ENCODE results near the gene PRR36.
"Not testable (repeated sequence)": the region's sequence is repeated elsewhere in the genome, so short reads cannot be mapped to it uniquely, and the experiment has no call there.

Gene PRR36

DNA sequence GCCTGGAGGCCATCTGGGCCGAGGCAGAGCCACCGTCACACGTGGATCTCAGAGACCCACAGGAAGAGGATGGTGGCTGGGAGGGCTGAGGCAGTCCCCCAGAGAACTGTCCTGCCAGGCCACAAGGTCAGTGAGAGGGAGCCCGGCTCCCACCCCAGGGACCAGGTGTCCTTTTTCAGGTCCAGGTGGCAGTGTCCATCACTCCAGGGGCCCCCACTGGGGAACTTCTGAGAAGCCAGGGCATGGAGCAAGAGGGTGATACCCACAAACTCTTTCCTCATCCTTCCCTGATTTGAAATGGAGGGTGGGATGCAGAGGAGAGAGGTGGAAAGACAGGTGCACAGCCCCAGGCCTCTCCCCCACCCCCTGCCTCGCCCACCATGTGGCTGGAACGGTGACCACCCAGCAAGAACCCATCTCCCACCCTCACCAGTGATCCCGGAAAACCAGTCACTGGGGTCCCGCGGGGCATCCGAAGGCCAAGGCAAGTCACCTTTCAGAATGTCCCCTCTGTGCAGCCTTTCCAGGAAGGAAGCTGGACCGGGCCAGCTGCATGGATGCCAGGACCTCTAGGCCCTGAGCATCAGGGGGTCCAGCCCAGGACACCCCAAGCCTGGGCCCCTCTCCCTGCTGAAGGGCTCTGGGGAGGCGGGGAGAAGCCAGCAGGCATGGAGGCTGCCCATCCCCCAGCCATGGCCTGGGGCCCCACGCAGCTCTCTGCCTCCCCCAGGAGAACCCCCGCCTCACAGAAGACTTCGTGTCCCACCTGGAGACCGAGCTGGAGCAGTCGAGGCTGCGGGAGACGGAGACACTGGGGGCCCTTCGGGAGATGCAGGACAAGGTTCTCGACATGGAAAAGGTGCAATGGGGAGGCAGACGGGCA is 14.1 kb downstream of the PRR36 start:
- DNase-seq (ENCODE audit: low read depth), result no peak

DNA sequence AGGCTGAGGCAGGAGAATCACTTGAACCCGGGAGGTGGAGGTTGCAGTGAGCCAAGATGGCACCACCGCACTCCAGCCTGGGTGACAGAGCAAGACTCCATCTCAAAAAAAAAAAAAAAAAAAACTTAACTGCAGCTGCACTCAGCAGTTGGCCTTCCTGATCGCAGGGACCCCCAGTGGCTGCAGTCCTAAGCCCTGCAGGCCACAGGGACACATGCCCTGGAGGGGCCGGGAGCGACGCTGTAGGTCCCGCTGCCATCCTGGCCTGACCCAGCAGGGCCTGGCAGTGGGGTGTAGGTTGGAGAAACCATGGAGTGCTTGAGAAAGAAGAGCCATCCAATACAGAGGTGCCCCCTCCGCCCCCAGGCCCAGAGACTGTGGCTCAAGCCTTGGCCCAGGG is 15.1 kb downstream of the PRR36 start:
- DNase-seq (ENCODE audit: low read depth), result not testable (repeated sequence)

DNA sequence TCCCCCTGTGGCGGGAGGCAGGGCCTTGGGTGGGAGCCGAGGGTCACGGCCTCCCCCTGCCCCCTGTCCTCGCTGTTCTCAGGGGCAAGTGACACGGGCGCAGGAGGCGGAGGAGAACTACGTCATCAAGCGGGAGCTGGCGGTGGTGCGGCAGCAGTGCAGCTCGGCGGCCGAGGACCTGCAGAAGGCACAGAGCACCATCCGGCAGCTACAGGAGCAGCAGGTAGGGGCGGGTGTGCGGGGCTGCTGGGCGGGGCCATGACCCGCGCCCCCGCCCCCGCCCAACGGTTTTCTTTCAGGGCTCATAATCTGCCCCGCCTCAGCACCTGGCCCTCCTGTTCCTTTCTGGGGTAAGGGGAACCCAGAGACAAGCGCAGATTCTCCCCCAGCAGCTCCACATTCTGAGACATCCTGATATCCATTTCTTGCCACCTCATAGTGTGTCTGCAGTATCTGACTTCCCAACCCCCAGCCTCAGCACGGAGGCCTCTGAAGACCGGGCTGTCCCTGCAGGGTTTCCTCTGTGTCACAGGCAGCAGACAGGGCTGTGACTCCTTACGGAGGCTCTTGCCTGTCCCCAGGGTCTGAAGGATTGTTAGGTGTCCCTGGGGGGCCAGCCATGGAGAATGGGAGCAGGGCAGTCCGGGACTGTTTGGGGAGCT is 15.9 kb downstream of the PRR36 start:
- DNase-seq (ENCODE audit: low read depth), result no peak

DNA sequence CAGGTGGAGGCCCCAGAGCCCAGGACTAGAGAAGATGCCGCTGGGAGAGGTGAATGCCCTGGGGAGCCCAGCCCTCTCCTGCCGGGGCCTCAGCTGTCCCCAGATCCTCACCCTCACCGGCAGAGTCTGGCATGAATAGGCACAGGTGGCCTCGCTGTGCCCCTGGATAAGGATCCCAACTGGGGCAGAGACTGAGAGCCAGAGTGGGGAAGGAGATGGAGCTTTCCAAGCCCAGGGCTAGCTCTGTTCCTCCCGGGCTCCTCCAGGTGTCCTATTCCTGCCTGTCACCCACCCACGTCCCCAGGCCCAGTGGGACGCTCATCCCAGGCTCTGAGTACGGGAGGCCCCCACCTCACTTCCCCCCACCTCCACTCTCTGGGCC is 16.5 kb downstream of the PRR36 start:
- DNase-seq (ENCODE audit: low read depth), result no peak

DNA sequence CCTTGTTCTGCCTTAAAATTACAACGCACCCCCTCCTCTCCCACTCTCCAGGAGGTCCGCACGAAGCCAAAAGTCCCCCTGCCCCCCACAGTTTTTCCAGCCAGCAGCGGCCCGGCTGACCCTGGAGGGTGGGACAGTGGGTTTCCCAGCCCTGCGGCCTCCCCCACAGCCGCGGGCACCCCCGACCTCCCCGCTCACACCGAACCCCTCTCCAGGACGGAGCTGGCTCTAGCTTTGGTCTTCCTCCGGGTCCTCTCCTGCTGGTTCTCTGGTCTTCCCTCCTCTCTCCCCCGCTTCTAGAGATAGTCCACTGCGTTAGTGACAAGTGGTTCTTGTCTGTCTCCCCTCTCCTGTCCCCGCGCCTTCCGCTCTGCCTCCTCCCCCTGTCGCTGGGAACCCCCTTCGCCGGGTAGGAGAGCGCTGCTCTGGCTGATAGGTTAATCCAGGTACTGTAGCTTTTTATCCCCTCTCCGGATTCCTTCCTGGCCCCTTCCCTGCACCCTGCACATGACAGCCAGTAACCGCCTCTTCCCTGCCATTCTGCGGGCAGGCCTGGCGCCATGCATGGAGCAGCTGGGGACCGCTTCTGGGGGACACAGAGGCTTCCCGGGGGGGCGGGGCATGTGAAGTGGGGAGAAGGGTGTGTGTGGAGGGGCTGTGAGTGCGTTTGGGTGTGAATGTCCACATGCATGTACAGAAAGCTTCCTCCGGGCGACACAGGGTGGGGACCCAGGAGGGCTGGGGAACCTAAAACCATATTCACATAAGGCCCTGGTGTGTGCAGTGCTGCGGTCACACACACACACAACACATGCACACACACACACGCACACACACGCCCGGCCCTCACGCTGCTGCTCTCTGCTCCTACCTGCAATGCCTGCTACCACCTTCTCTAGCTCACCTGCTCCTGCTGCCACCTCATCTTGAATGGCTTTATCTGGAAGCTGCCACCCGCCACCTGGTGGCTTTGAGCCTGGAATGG is 17.2 kb downstream of the PRR36 start:
- no peak for DNase-seq (ENCODE audit: low read depth)

DNA sequence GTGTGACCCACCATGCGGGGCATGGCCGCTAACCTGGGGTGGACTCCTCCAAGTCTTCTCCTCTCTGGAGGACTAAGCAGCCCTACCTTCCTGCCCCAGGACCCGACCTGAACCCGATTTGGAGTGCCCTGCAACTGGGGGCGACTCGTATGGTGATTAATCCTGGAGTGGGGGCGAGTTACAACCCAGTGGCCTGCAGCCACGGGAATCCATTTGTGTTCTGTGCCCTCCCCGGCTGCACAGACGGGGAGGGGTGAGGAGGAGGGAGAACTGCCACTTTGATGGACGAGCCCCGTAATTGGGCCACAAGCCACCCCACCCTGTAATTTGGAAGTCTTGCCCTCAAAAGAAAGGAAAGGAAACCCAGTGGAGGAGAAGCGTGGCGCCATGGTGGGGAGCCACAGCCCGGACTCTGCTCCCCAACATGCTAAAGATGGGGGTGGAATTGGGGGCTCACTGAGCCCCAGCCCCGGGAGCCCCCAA is 18.0 kb downstream of the PRR36 start:
- no peak for DNase-seq (ENCODE audit: low read depth)

DNA sequence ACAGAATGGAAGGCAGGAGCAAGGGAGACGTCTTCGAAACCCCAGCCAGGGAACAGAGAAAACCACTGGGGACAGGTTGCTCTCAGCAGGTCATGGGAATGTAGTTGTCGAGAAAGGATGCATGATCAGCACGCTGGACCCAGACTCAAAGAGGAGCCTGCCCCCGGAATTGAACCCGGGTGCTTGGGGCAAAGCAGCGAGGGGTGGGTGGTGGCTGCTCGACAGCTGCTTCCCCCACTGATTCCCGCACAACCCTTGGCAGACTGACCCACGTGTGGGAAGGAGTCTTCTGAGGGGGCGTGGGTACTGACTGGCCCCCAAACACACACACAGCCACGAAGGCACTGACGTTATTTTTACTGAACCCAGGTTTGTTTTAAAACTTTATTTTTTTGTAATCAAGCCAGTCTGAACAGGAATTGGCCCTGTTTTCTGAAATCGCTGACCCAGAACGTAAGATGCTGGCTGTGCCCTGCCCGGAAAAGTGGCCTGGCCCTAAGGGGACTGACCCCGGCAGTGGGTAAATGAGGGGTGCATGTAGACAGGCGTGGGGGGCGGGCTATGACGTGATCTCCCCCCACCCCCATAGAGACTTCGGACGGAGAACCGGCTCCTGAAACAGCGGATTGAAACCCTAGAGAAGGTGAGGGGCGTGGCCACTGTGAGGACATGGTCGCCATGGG is 18.6 kb downstream of the PRR36 start:
- no peak for DNase-seq (ENCODE audit: low read depth)

DNA sequence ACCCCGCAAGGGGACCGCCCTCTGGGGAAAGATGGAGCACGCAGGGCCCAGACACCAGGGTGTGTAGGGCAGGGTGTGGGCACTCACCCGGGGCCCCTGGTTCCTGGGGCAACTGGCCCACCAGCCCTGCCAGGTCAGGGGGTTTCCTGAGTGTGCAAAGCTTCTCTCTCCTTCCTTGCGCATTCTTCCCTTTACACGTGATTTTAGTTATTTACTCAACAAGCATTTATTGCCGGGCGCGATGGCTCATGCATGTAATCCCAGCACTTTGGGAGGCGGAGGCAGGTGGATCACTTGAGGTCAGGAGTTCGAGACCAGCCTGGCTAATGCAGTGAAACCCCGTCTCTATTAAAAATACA is 20.4 kb downstream of the PRR36 start:
- DNase-seq (ENCODE audit: low read depth), result no peak

DNA sequence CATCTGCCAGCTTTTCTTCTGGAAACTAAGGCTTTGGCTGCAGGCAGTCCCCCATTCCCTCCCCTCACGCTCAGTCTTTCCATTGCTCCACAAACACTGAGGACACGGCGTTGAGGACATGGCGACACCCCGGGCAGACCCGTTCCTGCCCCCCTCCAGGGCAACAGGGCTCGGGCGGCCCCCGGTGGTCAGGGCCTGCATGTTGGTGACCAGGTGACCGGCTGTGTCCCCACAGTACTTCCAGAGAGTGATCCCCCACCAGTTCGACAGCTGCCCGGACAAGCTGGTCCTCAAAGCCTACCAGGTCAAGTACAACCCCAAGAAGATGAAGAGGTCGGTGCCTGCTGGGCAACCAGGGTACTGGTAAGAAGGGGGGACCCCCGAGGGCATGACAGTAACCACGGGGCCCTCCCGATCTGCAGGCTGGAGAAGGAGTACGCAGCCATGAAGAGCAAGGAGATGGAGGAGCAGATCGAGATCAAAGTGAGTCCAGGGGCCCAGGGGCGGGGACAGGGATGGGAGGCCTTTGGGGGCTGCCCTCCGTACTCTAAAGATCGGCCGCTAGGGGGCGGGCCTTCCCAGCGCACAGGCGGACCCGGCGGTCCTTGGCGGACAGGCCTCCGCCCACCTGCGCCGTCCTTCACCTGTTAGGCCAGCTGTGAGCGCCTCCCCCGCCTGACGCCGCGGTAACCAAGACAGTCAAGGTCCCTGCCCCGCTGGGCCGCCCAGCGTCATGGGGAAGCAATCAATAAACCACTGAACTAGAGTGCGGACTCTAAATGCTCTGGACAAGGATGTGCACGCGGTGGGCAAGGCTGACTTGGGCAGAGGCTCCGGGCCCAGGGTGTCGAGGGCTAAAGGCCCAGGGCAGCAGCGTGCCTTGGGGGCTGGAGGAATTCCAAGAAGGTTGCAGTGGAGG is 21.1 kb downstream of the PRR36 start:
- no peak for DNase-seq (ENCODE audit: low read depth)

DNA sequence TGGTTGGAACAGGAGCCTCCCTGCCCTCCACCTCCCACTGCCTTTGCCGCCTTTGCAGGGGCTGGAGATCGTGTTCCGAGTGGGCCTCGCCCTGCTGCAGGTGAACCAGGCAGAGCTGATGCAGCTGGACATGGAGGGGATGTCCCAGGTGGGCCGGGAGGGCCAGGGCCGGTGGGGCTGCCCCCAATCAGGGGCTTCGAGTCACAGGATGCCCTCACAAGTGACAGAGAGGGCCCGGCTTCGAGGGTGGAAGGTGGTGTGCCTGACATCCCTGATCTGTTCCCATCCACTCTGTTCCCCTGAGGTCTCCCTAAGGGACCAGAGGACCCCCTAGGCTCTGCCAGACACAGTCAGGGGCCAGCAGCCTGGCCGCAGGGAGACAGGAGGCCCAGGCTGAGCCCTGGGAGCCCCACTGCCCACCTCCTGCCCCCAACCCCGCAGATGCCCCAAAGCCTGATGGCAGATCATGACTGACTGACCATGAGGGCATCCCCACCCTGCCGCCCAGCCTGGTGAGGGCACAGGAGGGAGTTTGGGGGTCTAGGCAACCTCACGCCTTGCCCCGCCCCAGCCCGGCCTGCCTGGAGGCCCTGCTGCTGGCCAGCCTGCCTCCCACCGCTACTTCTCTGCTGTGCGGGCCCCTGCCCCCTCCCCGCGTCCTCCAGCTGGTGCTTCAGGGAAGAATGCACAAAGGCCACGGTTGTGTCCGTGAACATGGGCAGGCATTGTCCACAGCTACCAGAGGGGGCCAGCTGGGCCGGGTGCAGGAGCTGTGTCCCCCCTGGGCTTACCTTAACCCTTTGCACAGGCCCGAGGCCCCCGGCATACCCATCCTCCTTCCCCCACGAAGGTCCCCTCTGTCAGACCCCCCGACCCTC is 22.3 kb downstream of the PRR36 start:
- no peak for DNase-seq (ENCODE audit: low read depth)

DNA sequence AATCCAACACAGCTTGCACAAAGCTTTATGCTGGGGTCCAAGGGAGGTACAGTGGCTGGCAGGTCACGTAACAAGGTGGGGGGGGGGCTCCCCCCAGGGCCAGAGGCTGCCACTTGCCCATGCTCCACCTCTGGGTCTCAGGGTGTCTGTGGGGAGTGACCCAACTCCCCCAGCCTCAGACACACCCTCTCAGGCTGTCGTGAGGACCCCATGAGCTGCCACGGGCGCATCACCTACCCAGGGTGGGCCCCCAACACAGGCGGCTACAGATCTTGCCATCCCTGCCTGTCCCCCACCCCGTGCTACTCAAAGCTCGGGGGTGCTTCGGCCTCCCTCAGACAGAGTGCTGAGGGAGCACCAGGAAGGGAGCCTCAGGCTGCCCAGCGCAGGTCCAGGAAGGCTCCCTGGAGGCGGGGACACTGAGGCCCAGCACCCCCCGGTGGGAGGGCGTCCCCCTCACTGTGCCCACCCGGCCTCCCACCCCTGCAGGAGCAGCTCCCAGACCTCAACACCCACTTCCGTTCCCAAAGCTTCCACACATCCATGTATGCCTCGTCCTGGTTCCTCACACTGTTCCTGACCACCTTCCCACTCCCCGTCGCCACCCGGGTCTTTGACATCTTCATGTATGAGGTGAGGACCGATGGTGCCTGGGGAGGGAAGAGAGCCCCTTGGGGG is 23.1 kb downstream of the PRR36 start:
- DNase-seq (ENCODE audit: low read depth), result no peak

DNA sequence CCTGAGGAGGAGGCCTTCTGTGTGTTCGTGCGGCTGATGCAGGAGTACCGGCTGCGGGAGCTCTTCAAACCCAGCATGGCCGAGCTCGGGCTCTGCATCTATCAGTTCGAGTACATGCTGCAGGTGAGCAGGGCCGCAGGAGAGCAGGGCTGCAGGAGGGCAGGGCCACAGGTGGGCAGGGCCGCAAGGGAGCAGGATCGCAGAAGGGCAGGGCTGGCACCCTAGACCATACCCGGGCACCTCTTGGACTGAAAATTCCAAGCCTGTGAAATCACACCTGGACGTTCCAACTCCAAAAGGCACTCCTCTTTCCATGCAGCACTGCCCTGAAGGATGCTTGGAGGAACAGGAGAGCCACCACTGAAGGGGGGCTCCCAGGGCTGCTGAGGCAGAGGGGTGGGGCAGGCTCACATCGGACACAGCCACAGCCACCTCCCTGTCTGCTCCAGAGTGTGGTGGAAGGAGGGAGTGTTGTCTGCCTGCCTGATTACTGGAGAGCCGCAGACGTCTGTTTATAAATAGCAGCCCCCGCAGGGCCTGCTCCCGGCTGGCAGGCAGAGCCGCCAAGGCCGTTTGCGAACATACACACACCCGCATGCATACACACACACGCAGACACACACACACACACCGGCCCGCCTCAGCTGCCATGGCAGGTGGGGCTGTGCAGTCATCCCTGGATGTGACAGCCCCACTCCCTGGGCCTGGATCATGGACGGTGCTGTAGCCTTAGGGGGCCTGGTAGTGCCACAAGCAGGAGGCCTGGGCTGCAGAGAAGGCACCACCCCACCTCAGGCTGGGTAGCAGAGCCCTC is 24.0 kb downstream of the PRR36 start:
- DNase-seq (ENCODE audit: low read depth), result no peak

DNA sequence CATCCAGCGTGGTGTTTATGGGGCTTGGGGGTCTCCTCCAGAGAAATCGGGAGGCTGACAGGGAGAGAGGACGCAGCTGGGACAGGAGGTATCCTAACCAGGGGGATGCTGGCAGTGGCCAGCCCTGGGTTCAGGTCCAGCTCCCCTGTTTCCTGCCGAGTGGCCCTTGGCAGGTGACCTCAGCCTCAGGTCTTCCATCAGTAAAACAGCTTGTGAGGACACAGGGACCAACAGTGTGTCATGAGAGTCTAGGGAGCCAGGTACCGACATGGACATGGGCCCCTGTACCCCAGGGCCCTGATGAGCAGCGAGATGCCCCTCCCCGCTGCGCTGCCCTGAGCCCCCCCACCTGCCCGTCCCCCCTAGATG is 24.6 kb downstream of the PRR36 start:
- DNase-seq (ENCODE audit: low read depth), result no peak

DNA sequence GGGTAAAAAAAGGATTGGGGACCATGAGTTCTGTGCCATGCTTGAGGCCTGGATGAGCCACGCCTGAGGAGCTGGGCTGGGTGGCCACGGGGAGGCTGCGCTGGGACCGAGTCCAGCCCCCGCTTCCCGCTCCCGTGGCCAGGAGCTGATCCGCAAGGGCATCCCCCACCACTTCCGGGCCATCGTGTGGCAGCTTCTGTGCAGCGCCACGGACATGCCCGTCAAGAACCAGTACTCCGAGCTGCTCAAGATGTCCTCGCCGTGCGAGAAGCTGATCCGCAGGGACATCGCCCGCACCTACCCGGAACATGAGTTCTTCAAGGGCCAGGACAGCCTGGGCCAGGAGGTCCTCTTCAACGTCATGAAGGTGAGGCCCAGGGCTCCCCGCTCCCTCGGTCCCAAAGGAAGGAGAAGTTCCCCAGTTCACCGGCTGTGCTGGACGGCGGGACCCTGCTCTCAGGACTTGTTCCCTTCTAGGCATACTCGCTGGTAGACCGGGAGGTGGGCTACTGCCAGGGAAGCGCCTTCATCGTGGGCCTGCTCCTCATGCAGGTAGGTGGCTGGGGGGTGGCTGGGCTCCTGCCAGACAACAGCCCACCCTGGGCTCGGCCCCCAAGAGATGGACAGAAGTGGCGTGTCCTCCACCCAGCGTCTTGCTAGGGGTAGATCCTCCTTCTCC is 25.3 kb downstream of the PRR36 start:
- no peak for DNase-seq (ENCODE audit: low read depth)

DNA sequence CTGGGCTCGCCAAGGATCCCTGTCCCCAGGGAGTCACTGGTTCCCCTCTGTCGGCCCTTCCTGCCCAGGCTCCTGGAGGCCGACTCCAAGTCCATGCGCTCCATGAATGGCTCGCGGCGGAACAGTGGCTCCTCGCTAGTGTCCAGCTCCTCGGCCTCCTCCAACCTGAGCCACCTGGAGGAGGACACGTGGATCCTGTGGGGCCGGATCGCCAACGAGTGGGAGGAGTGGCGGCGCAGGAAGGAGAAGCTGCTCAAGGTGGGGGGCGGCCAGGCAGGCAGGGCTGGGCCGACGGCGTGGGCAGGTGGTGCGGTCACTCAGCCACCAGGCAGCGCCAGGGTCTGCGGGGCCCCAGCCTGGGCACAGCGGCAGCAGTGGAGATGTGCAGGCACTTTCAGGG is 26.5 kb downstream of the PRR36 start:
- no peak for DNase-seq (ENCODE audit: low read depth)

DNA sequence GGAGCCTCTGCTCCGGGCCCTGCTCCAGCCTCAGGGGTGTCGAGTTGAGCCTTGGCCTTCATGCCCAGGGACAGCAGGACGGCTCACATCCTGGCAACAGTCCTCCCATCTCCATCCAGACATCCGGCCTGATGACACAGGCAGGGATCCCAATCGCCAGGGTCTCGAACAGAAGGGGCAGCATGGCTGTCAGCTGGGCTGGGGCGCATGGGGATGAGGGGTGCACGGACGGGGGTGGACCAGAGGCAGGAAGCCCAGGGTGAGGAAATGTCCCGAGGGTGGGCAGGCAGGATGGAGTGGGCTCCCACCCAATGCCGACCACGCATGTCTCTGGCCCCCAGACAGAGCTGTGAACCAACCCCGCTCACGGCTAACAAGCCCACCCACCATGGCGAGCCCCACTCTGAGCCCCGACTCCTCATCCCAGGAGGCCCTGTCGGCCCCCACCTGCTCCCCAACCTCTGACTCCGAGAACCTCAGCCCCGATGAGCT is 28.0 kb downstream of the PRR36 start:
- no peak for DNase-seq (ENCODE audit: low read depth)

DNA sequence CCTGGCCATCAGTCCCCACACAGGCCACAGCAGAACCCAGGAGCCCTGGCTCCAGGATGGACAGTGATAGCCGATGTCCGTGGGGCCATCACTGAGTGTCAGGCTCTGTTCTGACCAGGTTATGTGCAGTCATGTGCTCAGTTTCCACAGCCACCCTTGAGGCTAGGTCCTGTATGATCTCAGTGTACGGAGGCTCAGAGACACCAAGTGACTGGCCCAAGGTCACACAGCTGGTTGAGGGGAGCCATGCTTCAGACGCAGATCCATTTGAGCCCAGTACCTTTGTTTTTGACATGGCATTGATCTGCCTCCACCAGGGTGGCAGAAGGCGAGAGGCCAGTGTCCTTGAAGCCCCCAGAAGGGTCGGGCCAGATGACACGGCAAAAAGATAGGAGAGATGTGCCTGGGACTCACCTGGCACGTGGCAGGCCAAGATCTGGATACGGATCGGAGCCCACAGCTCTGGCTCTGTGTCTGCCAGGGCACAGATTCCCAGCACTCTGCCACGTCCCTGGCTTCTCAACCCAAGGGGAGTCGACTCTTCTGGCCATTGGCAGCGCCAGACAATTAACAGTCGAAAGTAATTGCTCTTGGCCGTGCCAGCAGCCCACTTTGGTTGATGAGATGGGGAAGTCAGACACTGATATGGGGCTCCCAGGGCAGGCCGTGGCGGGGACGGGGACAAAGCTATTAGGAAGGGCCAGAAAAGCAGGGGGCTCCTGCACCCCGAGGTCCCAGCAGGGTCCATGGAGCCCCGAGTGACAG is 28.6 kb downstream of the PRR36 start:
- no peak for DNase-seq (ENCODE audit: low read depth)
